OCI-LY7 (cell line): ENCODE results near the gene DDX10. TPM values are rescaled to one million over a fixed set of nuclear protein-coding genes. Genes with fewer than 3 reads are reported as not detected.

ENCODE experiments used
- BruUV-seq: library from RNA; stranded (reverse); fragments of 400-500 nt; replicated peaks from 2 replicates; lab custom pipeline; 2021; lab: Mats Ljungman, UMichigan
- CTCF ChIA-PET: fragments of 300-600 bp; sonication (Branson Sonifier 250); formaldehyde crosslinking; loops from one replicate; lab custom pipeline; 2022; ENCODE audit warnings: antibody characterized with exemption; ENCODE audit not compliant: unreplicated experiment; lab: Charles Lee
- POLR2A ChIA-PET: fragments of 300-600 bp; sonication (Branson Sonifier 250); formaldehyde crosslinking; loops from one replicate; lab custom pipeline; 2022; ENCODE audit warnings: antibody characterized with exemption; lab: Charles Lee
- DNase-seq: peaks from one replicate; pipeline ENCODE4 v3.0.0-alpha.2; 2015; ENCODE audit warnings: low spot score
- H2AFZ ChIP-seq: fragments of 200-600 bp; sonication (generic), shearing (Covaris generic); 2 replicates; pipeline ENCODE4 v1.6.1; 2014; ENCODE audit warnings: mild to moderate bottlenecking, antibody characterized with exemption, low read length, moderate library complexity
- H3K27ac ChIP-seq: fragments of 200-600 bp; sonication (generic); 2 replicates; pipeline ENCODE4 v1.5.1; 2014; ENCODE audit warnings: mixed run types, low read depth, mild to moderate bottlenecking, moderate library complexity, low read length, inconsistent platforms; ENCODE audit not compliant: poor library complexity, severe bottlenecking
- H3K36me3 ChIP-seq: fragments of 200-600 bp; sonication (generic); 2 replicates; pipeline ENCODE4 v1.6.1; 2014; ENCODE audit warnings: mild to moderate bottlenecking, antibody characterized with exemption, low read length, moderate library complexity, mixed read lengths; ENCODE audit not compliant: insufficient read depth
- H3K4me1 ChIP-seq: fragments of 200-600 bp; sonication (generic); 2 replicates; pipeline ENCODE4 v1.5.1; 2014; ENCODE audit warnings: mild to moderate bottlenecking, low read length; ENCODE audit not compliant: insufficient read depth, poor library complexity, severe bottlenecking
- H3K4me2 ChIP-seq: fragments of 200-600 bp; sonication (generic); 2 replicates; pipeline ENCODE4 v1.6.1; 2014; ENCODE audit warnings: mild to moderate bottlenecking, low read length
- H3K4me3 ChIP-seq: fragments of 200-600 bp; sonication (generic); 2 replicates; pipeline ENCODE4 v1.5.1; 2014; ENCODE audit warnings: mild to moderate bottlenecking, low read depth, low read length; ENCODE audit not compliant: poor library complexity, severe bottlenecking
- H3K79me2 ChIP-seq: fragments of 200-600 bp; sonication (generic); 2 replicates; pipeline ENCODE4 v1.6.1; 2016; ENCODE audit warnings: low read depth, mild to moderate bottlenecking, low read length, moderate library complexity, mixed read lengths; ENCODE audit not compliant: insufficient read depth
- H3K9me2 ChIP-seq: fragments of 200-600 bp; sonication (generic); 2 replicates; pipeline ENCODE4 v1.6.1; 2016; ENCODE audit warnings: mild to moderate bottlenecking, low read length, mixed read lengths; ENCODE audit not compliant: insufficient read depth
- H3K9me3 ChIP-seq: fragments of 200-600 bp; sonication (generic); 2 replicates; pipeline ENCODE4 v1.6.1; 2014; ENCODE audit warnings: mild to moderate bottlenecking, mixed run types, low read length, mixed read lengths
- H4K20me1 ChIP-seq: fragments of 200-600 bp; sonication (generic); 2 replicates; pipeline ENCODE4 v1.6.1; 2014; ENCODE audit warnings: mild to moderate bottlenecking, antibody characterized with exemption, low read length, moderate library complexity, mixed read lengths; ENCODE audit not compliant: insufficient read depth
- CTCF ChIP-seq: fragments of 200-600 bp; sonication (generic); conservative IDR thresholded peaks from 2 replicates; pipeline ENCODE4 v1.5.1; 2014; ENCODE audit warnings: mild to moderate bottlenecking, antibody characterized with exemption, low read length, moderate library complexity, mixed read lengths
- EZH2phosphoT487 ChIP-seq: fragments of 200-600 bp; sonication (generic); IDR thresholded peaks from 2 replicates; pipeline ENCODE4 v1.6.1; 2018; ENCODE audit warnings: low read depth, borderline replicate concordance, mild to moderate bottlenecking, mixed run types, antibody characterized with exemption, low read length, moderate library complexity, mixed read lengths
- intact Hi-C: fragments of 100-400 bp; cut with micrococcal nuclease; formaldehyde crosslinking; loops from one replicate; pipeline ENCODE4 v1.10.0; 2022; ENCODE audit not compliant: unreplicated experiment
- total RNA-seq, 2 experiments: library from RNA; depleted of rRNA in 1 of 2; stranded (reverse); fragments of >200 nt in 1 of 2; shearing (Covaris generic) in 1 of 2; gene quantifications; 2 replicates each; pipeline ENCODE4 v1.2.3, GENCODE V29; 2014 to 2022

DDX10 gene
- total RNA-seq, 2 experiments from 2014 or later = 46.5 to 48.7 TPM

GRCh38 chr11:108933630-108934029 is 268.8 kb downstream of the DDX10 start:
- H3K4me3 ChIP-seq = no peak overlapping the region
- no peaks in the 10 kb centered on the region for H4K20me1 ChIP-seq
- H3K9me2 ChIP-seq = no peaks in the 10 kb centered on the region
- intact Hi-C loops = no loop called here
- ChIA-PET CTCF (no interaction called here), POLR2A (interaction anchor here (0.9 kb wide), 1 partner anchor 17 kb away, joined by 3 read pairs; no protein-coding TSS in a partner anchor)
- no peaks in the 10 kb centered on the region for H3K4me1 ChIP-seq
- no peak overlapping the region for H2AFZ ChIP-seq
- H3K4me2 ChIP-seq = no peak overlapping the region
- no TSS peak for BruUV-seq
- no peaks in the 10 kb centered on the region for H3K9me3 ChIP-seq
- TF ChIP-seq CTCF (no peak), EZH2phosphoT487 (no peak)
- no peak for DNase-seq
- H3K36me3 ChIP-seq = no peaks in the 10 kb centered on the region
- H3K27ac ChIP-seq = no peak overlapping the region
- H3K79me2 ChIP-seq = no peaks in the 10 kb centered on the region

- Histone ChIP-seq H3K36me3 (no peaks in the 10 kb centered on the region), H3K79me2 (no peaks in the 10 kb centered on the region), H3K27ac (no peak overlapping the region), H2AFZ (no peak overlapping the region), H3K9me2 (no peaks in the 10 kb centered on the region), H3K4me3 (no peak overlapping the region), H4K20me1 (no peaks in the 10 kb centered on the region), H3K4me2 (no peak overlapping the region), H3K4me1 (no peaks in the 10 kb centered on the region), H3K9me3 (no peaks in the 10 kb centered on the region)
- TF ChIP-seq EZH2phosphoT487 = no peak
- TF ChIP-seq CTCF = no peak
- intact Hi-C loops = no loop called here
- ChIA-PET CTCF (no interaction called here), POLR2A (interaction anchor here (0.9 kb wide), 1 partner anchor 18 kb away, joined by 3 read pairs; no protein-coding TSS in a partner anchor)
- DNase-seq = no peak
- BruUV-seq = no TSS peak
Measured at GRCh38 chr11:108934289-108934688, 269.4 kb downstream of the DDX10 start.

GRCh38 chr11:108934696-108935095 is 269.8 kb downstream of the DDX10 start:
- POLR2A ChIA-PET = interaction anchor here (0.6 to 0.9 kb wide), 2 partner anchors 19 to 173 kb away, joined by 3 read pairs; no protein-coding TSS in a partner anchor
- no peaks in the 10 kb centered on the region for H3K9me3 ChIP-seq
- H3K36me3 ChIP-seq = peaks cover under 1% of the 10 kb centered on the region; the same call in 1 of the 2 replicates
- no peaks in the 10 kb centered on the region for H3K4me1 ChIP-seq
- CTCF ChIA-PET = no interaction called here
- H2AFZ ChIP-seq = no peak overlapping the region
- DNase-seq = no peak
- no peaks in the 10 kb centered on the region for H3K79me2 ChIP-seq
- no peaks in the 10 kb centered on the region for H4K20me1 ChIP-seq
- H3K27ac ChIP-seq = no peak overlapping the region
- H3K4me3 ChIP-seq = no peak overlapping the region
- no TSS peak for BruUV-seq
- TF ChIP-seq EZH2phosphoT487 (no peak), CTCF (no peak)
- intact Hi-C loops = no loop called here
- H3K4me2 ChIP-seq = no peak overlapping the region
- no peaks in the 10 kb centered on the region for H3K9me2 ChIP-seq
